ENCODE measurements around the gene CTAG1B. TPM values are rescaled to one million over a fixed set of nuclear protein-coding genes. Genes with fewer than 3 reads are reported as not detected.

CTAG1B gene
- total and polyA plus RNA-seq, 2 donors (not counting 3 experiments of a cell fraction or from before 2014, with no cell fraction given) = not detected

- TF ChIP-seq POLR2A (IDR thresholded peaks at IDR 0.05; ENCODE audit: low read depth, low read length) = no peak
- no peak for TF ChIP-seq CTCF (IDR thresholded peaks at IDR 0.05; ENCODE audit: extremely low read depth in 1 of 2, insufficient read depth in 1 of 2, low read depth in 1 of 2, low read length in 2 of 2)
- no peak for TF ChIP-seq FOS (IDR thresholded peaks at IDR 0.05; ENCODE audit: borderline replicate concordance, insufficient read depth, low read length)
- no peak for TF ChIP-seq MAX (IDR thresholded peaks at IDR 0.05; ENCODE audit: insufficient read depth, insufficient read length)
- no peak for TF ChIP-seq POLR2AphosphoS5 (IDR thresholded peaks at IDR 0.05; ENCODE audit: insufficient read depth, low read depth, low read length)
- no peak for TF ChIP-seq MYC (IDR thresholded peaks at IDR 0.05; ENCODE audit: low read depth, low read length)
- TF ChIP-seq EZH2 (IDR thresholded peaks at IDR 0.05; ENCODE audit: borderline replicate concordance, low read depth, low read length, severe bottlenecking) = no peak
- TF ChIP-seq GATA2 (IDR thresholded peaks at IDR 0.05; ENCODE audit: insufficient read depth, insufficient read length, low read depth, low read length) = no peak
- TF ChIP-seq JUN (IDR thresholded peaks at IDR 0.05; ENCODE audit: borderline replicate concordance, insufficient read depth, insufficient read length, low read depth) = no peak
- intact Hi-C loops (cut with micrococcal nuclease) (no loop called here), dilution Hi-C loops (cut with MboI; ENCODE audit: extremely low pct_ligation_motif_present, low sequenced_read_pairs) (no loop called here)
- Histone ChIP-seq H3K27me3 (ENCODE audit: control insufficient read depth in 2 of 2, insufficient read depth in 2 of 2, low read length in 2 of 2) (peaks cover 0 to 1% of the 10 kb centered on the region in 2 experiments), H4K20me1 (replicated peaks; ENCODE audit: control insufficient read depth, extremely low read depth, insufficient read depth, low read length) (no peaks in the 10 kb centered on the region), H2AFZ (ENCODE audit: low read depth, low read length) (no peak overlapping the region), H3K9me3 (replicated peaks; ENCODE audit: control insufficient read depth, insufficient read depth, low read length) (no peaks in the 10 kb centered on the region), H3K36me3 (ENCODE audit: control insufficient read depth in 2 of 2, extremely low read depth in 1 of 2, insufficient read depth in 2 of 2, low read length in 2 of 2) (no peaks in the 10 kb centered on the region), H3K4me3 (replicated peaks in 1 of 3; ENCODE audit: insufficient read depth in 1 of 3, low read depth in 1 of 3, low read length in 3 of 3) (no peak overlapping the region), H3K4me2 (ENCODE audit: insufficient read depth, low read length) (no peak overlapping the region), H3K9me1 (replicated peaks; ENCODE audit: control insufficient read depth, extremely low read depth, insufficient read depth, low read length) (no peaks in the 10 kb centered on the region), H3K9ac (replicated peaks; ENCODE audit: extremely low read depth, insufficient read depth, low read length) (no peak overlapping the region), H3K27ac (ENCODE audit: insufficient read depth, low read depth, low read length) (no peak overlapping the region), H3K79me2 (ENCODE audit: control insufficient read depth, insufficient read depth, low read length) (no peaks in the 10 kb centered on the region), H3K4me1 (ENCODE audit: control insufficient read depth, extremely low read depth, insufficient read depth, low read length) (no peaks in the 10 kb centered on the region)
- POLR2A ChIA-PET = no interaction called here
- CTCF ChIA-PET = no interaction called here
- FAIRE-seq (peak; percentile 31), DNase-seq (ENCODE audit: low read depth, low spot score) (no peak)
- BruUV-seq (replicated peaks) = no TSS peak
Observed at GRCh38 chrX:154661170-154661569, 42.1 kb upstream of the CTAG1B start.
